Effector CD4-positive, alpha-beta T cell (primary cell): ENCODE results near the gene RAPGEF4.
A peak's percentile ranks its signal among the peaks of the same experiment; 100 is the strongest.
"Not testable (repeated sequence)": the region's sequence is repeated elsewhere in the genome, so short reads cannot be mapped to it uniquely, and the experiment has no call there.

Experiments
- DNase-seq: peaks from one replicate; pipeline ENCODE4 v3.0.0-alpha.2; 2020

RAPGEF4 gene

DNA sequence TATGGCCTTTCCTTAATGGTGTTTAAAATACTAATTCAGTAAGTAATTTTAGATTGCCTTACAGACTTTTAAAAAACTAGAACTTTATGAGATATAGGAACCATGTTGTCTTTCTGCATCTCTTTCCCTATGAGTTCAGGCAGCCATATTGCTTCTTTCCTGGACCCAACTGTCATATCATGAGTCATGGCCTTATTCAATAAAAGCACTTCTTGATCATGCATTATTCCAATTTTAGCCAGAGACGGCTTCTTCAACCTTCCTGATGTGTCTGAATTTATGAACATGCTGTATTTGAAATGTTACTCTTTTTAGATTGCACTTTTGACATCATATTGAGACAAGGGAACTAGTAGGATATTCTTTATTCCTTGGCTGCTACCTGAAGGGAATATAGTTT is 274.6 kb downstream of the RAPGEF4 start:
- no peak for DNase-seq

DNA sequence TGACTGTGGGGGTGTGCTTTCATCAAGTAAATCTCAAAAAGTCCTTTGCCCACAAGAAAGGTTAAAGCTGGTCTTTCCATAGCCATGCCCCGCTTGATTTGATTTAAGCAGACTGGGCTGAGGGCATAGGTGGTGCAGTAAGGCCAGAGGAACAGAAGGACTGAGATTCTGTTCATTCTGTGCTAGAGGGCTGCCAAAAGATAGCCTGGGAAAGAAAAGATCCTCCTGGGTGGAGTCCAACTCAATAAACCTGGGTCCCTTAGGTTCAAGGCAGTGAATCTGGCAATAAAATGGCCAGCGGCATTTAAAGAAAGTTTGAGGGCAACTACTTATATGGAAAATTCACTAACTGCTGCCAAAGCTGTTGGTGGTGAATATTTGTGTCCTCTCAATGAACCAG is 280.8 kb downstream of the RAPGEF4 start:
- no peak for DNase-seq

DNA sequence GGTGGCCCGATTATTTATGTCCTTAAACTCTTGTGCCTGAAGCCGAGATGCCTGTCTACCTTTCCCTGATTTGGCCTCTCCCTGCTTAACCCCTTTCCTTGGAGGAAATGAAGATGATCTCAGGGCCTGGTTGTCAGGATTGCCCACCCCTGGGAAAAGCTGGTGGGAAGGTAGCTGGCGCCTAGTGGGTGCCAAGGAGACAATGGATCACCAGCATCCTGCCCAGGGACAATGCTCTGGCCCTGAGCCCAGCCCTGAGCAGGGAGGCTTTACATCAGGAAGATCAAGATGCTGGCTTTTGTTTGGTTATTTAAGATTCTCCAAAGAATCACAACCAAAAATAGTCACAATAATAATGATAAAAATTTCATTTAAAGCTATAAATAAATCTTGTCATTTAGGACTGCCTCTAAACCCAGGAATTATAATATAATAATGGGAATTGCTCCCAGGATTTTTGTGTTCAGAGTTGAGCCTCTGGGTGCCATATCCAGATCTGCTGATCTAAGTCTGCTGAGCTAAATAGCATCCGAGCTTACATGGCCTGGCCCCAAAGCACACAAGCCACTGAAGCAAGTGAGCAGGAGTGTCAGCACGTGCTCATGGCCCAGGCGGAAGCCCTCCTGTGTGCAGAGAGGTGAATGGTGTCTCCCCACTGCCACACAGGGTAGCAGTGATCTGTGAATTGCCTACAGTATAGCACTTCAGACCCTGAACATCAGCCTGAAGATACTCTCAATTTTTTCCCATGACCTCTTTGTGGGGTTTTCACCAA is 282.2 kb downstream of the RAPGEF4 start:
- DNase-seq: no peak

DNA sequence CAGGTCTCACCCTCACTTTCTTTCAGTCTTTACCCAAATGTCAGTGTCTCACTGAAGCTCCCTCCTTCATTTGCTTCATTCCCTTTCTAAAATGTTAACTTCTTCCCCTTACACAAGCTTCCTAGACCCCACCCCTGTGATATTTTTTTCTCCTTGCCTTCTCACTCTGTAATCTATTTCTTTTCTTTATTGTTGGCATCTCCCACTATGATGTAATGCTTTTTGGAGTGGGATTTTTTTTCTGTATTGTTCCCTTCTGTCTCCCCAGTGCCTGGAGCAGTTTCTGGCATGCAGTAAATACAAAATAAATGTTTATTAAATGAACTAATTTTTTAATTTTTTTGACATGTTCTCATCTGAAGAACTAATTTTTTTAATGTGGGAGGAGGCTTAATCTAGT is 284.1 kb downstream of the RAPGEF4 start:
- no peak for DNase-seq

DNA sequence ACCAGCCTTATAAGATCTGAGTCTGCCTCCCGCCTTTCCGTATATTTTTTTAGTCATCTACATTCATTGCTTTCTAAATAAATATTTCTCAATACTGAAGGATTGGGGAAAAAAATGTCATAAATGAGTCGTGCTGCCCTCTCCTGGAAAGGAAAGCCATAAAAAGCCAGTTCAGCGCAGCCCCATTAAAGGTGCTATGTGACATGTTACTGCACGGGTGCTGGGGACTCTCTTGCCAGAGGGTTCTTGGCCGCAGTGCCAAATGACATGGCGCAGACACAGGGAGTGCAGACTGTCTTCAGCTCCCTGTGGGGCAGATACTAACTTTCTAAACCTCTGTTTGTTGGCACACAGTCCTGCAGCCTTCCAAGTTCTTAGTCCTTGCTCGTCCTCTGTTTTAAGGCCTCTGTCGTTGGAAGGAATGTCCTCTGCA is 286.3 kb downstream of the RAPGEF4 start:
- no peak for DNase-seq

GRCh38 chr2:173023718-173024117 is 288.1 kb downstream of the RAPGEF4 start:
- no peak for DNase-seq

GRCh38 chr2:173026479-173026878 is 290.8 kb downstream of the RAPGEF4 start:
- DNase-seq: no peak

- DNase-seq: peak; percentile 69
These were observed 291.8 kb downstream of the RAPGEF4 start for GRCh38 chr2:173027181-173028128.

GRCh38 chr2:173028141-173028540 is 292.5 kb downstream of the RAPGEF4 start:
- no peak for DNase-seq

- no peak for DNase-seq
These were observed 293.0 kb downstream of the RAPGEF4 start for GRCh38 chr2:173028671-173029070.

DNA sequence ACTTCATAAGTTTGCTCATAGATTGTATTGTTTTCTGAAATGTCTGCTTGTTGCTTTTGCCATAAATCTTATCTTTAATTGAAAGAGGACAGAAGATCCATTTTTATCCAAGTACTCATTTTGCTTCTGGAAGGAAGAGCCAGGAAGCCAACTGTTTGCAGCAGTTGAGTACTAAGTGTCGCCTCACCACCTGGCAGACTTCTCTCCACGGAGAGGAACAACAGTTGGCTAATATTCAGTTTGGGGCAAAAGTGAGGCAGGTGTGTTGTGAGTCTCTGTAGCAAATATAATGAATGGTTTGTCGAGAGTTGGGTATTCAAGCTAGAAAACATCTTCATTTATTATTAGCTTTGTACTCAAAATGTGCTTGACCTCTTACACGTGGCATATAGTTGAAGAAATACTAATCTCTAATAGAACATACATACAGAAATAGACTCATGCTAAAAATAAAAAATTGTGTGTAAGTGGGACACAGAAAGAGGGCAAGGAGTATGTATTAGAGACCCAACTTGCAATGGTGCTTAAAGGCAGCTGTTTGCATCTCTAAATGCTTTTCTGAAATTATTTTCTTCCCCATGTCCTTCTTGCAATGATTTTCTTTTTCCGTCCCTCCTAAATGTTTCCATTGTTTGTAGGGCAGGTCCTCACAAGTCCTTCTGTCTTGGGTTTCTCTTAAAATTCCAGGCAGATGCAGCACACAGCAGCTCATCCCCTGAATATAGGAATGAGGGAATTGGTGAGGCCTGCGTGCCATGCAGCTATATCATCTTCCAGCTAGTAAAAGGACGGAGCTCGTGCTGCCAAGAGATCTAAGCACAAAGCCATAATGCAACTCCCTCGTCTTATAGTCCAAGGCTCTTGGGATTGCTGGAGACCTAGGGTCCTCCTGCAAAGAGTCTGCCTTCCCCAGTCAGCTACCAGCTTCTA is 295.2 kb downstream of the RAPGEF4 start:
- no peak for DNase-seq

- DNase-seq: no peak
These were observed 296.4 kb downstream of the RAPGEF4 start for GRCh38 chr2:173032032-173032431.

DNA sequence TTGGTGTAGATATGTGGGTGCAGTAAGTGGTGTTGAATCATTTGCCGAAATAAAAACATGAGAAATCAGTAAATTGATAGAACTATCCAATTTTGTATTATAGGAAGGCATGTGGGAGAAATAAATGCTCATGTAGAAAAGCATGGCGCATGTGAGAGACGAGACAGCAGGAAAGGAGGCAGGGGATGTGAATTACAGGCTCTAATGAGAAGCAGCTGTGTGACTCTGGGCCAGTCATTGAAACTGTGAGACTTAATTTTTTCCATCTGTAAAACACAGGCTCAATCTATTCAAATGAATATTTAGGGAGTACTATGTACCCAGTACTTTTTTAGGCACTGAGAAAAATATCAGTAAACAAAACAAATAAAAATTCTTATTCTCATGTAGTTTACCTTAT is 297.4 kb downstream of the RAPGEF4 start:
- no peak for DNase-seq

- DNase-seq: no peak
These were observed 298.5 kb downstream of the RAPGEF4 start for GRCh38 chr2:173034143-173034542.

DNA sequence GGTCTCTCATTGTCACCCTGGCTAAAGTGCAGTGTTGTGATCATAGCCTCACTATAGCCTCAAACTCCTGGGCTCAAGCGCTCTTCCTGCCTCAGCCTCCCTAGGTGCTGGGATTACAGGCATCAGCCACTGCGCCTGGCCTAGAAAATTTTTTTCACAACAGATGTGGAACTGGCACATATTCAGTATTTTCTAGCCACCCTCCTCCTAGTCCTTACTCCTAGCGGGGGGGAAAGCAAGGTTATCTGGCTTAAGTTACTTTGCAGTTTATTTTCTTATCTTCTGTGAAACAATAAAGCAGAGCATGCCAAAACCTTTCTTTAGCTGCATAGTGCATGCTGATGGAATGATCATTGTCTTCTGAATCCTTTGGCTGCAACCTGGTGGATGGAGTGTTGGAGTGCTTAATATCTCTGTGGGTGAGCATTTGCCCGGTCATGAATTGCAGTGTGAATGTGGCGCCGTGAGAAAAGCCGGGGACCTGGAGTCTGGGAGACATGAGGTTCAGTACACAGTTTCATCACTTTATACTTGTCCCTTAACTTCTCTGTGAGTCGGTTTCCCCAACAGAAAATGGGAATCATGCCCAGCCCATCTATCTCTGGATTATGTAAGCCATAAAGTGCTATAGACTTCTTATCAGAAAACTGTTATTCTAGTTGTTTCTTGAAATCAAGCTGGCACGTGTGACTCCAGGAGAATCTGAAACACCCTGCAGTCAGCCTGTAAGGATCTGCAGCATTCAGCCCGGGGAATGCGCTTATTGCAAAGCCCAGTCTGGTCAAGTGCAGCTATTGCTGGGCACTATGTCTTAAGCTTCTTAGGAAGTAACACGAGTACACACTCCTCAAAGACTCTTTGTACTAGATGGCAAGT is 301.8 kb downstream of the RAPGEF4 start:
- DNase-seq: no peak

DNA sequence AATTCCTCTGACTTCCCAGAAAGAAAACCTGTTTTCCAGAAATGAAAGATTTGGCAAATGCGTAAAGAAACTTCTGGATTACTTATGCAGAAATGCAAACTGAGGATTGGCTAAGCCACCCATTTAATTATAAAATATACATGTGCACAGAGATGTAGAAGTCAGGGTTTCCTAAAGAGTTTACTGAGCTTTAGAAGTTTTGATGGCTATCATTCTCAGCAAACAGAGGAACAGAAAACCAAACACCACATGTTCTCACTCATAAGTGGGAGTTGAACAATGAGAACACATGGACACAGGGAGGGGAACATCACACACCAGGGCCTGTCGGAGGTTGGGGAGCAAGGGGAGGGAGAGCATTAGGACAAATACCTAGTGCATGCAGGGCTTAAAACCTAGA is 302.6 kb downstream of the RAPGEF4 start:
- DNase-seq: not testable (repeated sequence)

DNA sequence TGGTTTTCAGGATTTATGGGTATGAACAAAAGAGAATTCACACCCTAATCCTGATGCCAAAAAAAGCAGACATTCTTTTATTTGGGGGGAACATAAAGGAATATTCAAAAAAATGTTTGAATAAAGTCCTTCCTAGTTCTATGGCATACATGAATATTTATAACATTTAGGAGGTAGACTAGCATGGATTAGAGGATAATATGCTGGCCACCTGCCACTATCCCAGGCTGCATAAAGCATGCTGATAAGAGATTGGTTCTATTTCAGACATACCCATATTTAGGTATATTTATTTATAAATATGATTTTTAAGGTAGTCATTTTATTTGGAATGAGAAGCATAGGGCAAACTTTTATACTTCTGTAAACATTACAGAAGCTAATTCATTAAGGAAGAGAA is 305.1 kb downstream of the RAPGEF4 start:
- DNase-seq: no peak

DNA sequence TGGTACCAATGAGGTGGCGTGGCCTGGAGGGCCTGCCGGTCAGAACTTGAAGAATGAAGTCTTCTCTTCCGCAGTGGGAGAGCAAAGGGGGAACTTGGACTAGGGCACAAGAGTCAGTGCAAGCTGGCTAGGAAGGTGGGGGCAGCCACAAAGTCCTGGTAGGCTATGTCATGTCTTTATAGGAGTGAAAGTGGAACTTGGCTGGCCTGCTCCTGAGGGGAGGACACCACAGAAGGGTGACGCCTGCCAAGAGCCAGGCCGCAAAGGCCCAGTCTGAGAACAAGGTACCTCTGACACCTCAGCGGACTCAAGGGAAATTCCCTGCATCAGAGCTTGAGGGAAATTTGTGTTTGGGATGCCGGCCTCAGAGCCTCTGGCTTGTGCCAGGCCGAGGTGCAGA is 307.8 kb downstream of the RAPGEF4 start:
- no peak for DNase-seq

- DNase-seq: no peak
These were observed 308.4 kb downstream of the RAPGEF4 start for GRCh38 chr2:173043897-173044519.

- DNase-seq: no peak
These were observed 309.0 kb downstream of the RAPGEF4 start for GRCh38 chr2:173044686-173045085.

DNA sequence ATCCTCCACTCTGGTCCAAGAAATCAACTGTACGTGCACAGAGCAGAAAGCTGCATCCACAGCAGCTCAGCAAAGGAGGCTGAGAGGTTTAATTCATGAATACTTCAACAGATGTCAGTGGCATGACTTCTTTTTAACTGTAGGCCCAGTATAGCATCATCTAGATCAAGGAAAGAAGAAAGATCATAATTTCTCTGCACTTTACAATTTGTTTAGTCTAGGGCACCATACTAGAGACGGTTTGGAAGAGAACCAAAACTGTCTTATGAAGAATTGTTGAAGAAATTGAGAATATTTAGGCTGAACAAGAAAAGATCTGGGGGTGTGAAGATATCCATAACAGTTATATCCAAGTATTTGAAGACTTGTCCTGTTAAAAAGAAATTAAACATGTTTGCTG is 309.5 kb downstream of the RAPGEF4 start:
- DNase-seq: no peak
